DND-41 (cell line): ENCODE data around the gene SCAF1.

ENCODE experiments used
- CTCF ChIP-seq: IDR thresholded peaks from 2 replicates; pipeline ENCODE4 v1.5.1; 2012; ENCODE audit warnings: borderline replicate concordance, low read length, moderate library complexity, mild to moderate bottlenecking; ENCODE audit not compliant: poor library complexity, severe bottlenecking; ENCODE audit errors: extremely low read depth
- EZH2 ChIP-seq: IDR thresholded peaks from 3 replicates; pipeline ENCODE4 v1.6.1; 2012; ENCODE audit warnings: borderline replicate concordance, low read depth, mild to moderate bottlenecking, moderate library complexity, low read length, inconsistent platforms; ENCODE audit not compliant: severe bottlenecking

GRCh38 chr19:49645995-49646394 is 4.0 kb downstream of the SCAF1 start:
- TF ChIP-seq CTCF = no peak
- no peak for TF ChIP-seq EZH2
